Panc1 (cell line): ENCODE data around the gene MEX3C. TPM values are rescaled to one million over a fixed set of nuclear protein-coding genes. Genes with fewer than 3 reads are reported as not detected.

Experiments
- ATAC-seq: fragments of 200-7000 bp; cut with Tn5 transposase; 2 replicates; pipeline ENCODE4 v1.9.1; 2020; ENCODE audit warnings: mild to moderate bottlenecking, moderate library complexity
- BruUV-seq: library from RNA; stranded (reverse); fragments of 400-500 nt; replicated peaks from 2 replicates; lab custom pipeline; 2021; lab: Mats Ljungman, UMichigan
- CTCF ChIA-PET: fragments of 300-600 bp; sonication (Branson Sonifier 250); formaldehyde crosslinking; loops from one replicate; lab custom pipeline; 2022; ENCODE audit warnings: antibody characterized with exemption; lab: Charles Lee
- POLR2A ChIA-PET: fragments of 300-600 bp; sonication (Branson Sonifier 250); formaldehyde crosslinking; loops from one replicate; lab custom pipeline; 2022; ENCODE audit warnings: antibody characterized with exemption; lab: Charles Lee
- DNase-seq: peaks from one replicate; pipeline ENCODE4 v3.0.0-alpha.2; 2010; ENCODE audit warnings: low read depth, low spot score
- H3K27ac ChIP-seq: 2 replicates; pipeline ENCODE4 v1.5.1; 2011; ENCODE audit warnings: mild to moderate bottlenecking, low read length, inconsistent platforms
- H3K27me3 ChIP-seq: fragments of 200-500 bp; sonication (Bioruptor generic); 2 replicates; pipeline ENCODE4 v1.6.0; 2014; ENCODE audit warnings: low read length, inconsistent platforms; ENCODE audit not compliant: control insufficient read depth, insufficient read depth
- H3K36me3 ChIP-seq: fragments of 200-500 bp; sonication (Bioruptor generic); 2 replicates; pipeline ENCODE4 v1.5.1; 2014; ENCODE audit warnings: inconsistent platforms, mild to moderate bottlenecking, low read length, moderate library complexity; ENCODE audit not compliant: control insufficient read depth, insufficient read depth
- H3K4me1 ChIP-seq: 2 replicates; pipeline ENCODE4 v1.5.1; 2011; ENCODE audit warnings: inconsistent platforms, mild to moderate bottlenecking, low read length, moderate library complexity; ENCODE audit not compliant: control insufficient read depth, insufficient read depth
- H3K4me3 ChIP-seq, 2 experiments: 2 replicates each; pipeline ENCODE4 v1.5.1; 2011 to 2012; ENCODE audit warnings: low read depth in 2 of 2, low read length in 2 of 2, mild to moderate bottlenecking in 2 of 2, inconsistent platforms in 1 of 2, moderate library complexity in 1 of 2
- H3K9me3 ChIP-seq: fragments of 200-500 bp; sonication (Bioruptor generic); 2 replicates; pipeline ENCODE4 v1.5.1; 2014; ENCODE audit warnings: low read depth, mild to moderate bottlenecking, inconsistent platforms, low read length, moderate library complexity; ENCODE audit not compliant: control insufficient read depth, insufficient read depth
- CTCF ChIP-seq: fragments of 450-650 bp; IDR thresholded peaks from 2 replicates; pipeline ENCODE4 v1.5.1; 2017; ENCODE audit warnings: mild to moderate bottlenecking
- POLR2AphosphoS5 ChIP-seq: IDR thresholded peaks from 2 replicates; pipeline ENCODE4 v1.6.1; 2012; ENCODE audit warnings: mild to moderate bottlenecking, low read depth, low read length, moderate library complexity
- SIN3A ChIP-seq: IDR thresholded peaks from 2 replicates; pipeline ENCODE4 v1.6.1; 2012; ENCODE audit warnings: low read depth, mild to moderate bottlenecking, low read length, moderate library complexity, borderline replicate concordance; ENCODE audit not compliant: insufficient read depth
- TCF7L2 ChIP-seq: IDR thresholded peaks from 2 replicates; pipeline ENCODE4 v1.6.1; 2011; ENCODE audit warnings: mild to moderate bottlenecking, low read depth, low read length, inconsistent platforms
- in situ Hi-C: cut with HindIII; loops from 2 replicates; pipeline ENCODE4 v1.10.0; 2016; ENCODE audit warnings: low sequenced_read_pairs, low pct_unique_long_range_greater_than_20kb
- intact Hi-C: fragments of 100-400 bp; cut with micrococcal nuclease; formaldehyde crosslinking; loops from one replicate; pipeline ENCODE4 v1.10.0; 2022; ENCODE audit not compliant: unreplicated experiment
- total RNA-seq: library from RNA; stranded (reverse); gene quantifications from one replicate; pipeline ENCODE4 v1.2.1, GENCODE V29; 2021; ENCODE audit not compliant: unreplicated experiment
- TF ChIP-seq, protein P1 (sequence below), 2 experiments: IDR thresholded peaks; 2 replicates each; pipeline ENCODE4 v1.6.1; 2011 to 2012; ENCODE audit warnings: low read depth in 2 of 2, control low read depth in 1 of 2, low read length in 1 of 2, mild to moderate bottlenecking in 1 of 2, moderate library complexity in 1 of 2; ENCODE audit not compliant: insufficient read depth in 1 of 2

The MEX3C gene
- total RNA-seq, 1 experiment from 2014 or later, result 29.0 TPM

DNA sequence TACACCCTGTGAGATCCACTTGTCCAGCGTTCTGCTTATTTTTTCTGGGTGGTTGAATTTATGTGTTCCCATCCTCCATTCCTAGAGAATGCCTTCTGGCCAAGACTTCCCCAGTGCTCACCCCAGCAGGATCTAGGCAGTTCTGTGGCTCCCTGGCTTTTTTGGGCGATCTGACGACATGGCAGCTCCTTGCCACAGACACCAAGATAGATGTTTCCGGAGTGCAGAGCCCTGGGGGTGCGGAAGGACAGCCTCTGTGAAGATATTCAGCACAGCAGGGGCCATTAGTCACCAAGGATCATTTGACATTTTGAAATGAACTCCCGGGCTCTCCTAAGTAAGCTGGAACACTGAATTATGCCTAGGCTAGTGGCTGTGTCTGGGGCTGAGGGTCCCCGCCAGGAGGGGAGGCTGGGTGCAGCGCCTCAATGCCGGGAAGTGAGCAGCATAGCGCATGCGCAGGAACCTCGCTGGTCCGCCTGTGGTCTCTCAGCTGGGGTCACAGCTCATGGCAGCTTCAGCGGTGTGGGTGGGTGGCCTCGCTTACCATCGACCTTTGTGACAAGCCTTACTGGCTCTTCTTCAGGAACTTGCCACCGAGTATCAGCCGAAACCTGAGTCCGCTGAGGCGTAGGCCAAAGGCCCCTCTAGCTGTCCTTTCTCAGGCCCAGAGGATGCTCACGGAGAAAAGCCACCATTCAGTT, 60.3 kb downstream of the MEX3C start:
- BruUV-seq, result no TSS peak
- H3K27ac ChIP-seq, result no peak overlapping the region
- no peaks in the 10 kb centered on the region for H3K27me3 ChIP-seq
- ChIA-PET CTCF (no interaction called here), POLR2A (no interaction called here)
- no peak for ATAC-seq
- H3K4me1 ChIP-seq, result no peaks in the 10 kb centered on the region
- H3K9me3 ChIP-seq, result no peaks in the 10 kb centered on the region
- no peak overlapping the region for H3K4me3 ChIP-seq
- no peaks in the 10 kb centered on the region for H3K36me3 ChIP-seq
- TF ChIP-seq, protein P1, sequence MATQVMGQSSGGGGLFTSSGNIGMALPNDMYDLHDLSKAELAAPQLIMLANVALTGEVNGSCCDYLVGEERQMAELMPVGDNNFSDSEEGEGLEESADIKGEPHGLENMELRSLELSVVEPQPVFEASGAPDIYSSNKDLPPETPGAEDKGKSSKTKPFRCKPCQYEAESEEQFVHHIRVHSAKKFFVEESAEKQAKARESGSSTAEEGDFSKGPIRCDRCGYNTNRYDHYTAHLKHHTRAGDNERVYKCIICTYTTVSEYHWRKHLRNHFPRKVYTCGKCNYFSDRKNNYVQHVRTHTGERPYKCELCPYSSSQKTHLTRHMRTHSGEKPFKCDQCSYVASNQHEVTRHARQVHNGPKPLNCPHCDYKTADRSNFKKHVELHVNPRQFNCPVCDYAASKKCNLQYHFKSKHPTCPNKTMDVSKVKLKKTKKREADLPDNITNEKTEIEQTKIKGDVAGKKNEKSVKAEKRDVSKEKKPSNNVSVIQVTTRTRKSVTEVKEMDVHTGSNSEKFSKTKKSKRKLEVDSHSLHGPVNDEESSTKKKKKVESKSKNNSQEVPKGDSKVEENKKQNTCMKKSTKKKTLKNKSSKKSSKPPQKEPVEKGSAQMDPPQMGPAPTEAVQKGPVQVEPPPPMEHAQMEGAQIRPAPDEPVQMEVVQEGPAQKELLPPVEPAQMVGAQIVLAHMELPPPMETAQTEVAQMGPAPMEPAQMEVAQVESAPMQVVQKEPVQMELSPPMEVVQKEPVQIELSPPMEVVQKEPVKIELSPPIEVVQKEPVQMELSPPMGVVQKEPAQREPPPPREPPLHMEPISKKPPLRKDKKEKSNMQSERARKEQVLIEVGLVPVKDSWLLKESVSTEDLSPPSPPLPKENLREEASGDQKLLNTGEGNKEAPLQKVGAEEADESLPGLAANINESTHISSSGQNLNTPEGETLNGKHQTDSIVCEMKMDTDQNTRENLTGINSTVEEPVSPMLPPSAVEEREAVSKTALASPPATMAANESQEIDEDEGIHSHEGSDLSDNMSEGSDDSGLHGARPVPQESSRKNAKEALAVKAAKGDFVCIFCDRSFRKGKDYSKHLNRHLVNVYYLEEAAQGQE (IDR thresholded peaks at IDR 0.05; ENCODE audit: insufficient read depth in 1 of 2, low read depth in 2 of 2, low read length in 1 of 2), result no peak
- TF ChIP-seq TCF7L2 (no peak), POLR2AphosphoS5 (no peak), CTCF (no peak), SIN3A (no peak)
- in situ Hi-C loops (no loop called here), intact Hi-C loops (no loop called here)
- DNase-seq, result no peak

DNA sequence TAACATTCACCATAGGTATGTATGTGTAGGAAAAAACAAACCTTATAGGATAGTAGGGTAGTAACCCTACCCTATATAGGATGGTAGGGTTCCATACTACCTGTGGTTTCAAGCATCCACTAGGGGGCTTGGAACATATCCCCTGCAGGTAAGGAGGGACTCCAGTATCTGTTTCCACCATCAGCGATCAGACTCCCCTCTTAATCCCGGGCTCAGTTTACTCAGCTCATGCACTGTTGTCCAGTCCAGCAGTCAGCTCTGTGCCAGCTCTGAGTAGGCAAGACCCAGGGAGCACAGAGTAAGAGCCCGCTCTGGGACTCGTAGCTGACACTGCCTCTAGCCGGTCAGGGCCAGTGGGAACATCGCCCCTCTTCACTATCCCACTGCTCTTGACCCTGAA, 61.7 kb downstream of the MEX3C start:
- Histone ChIP-seq H3K4me1 (no peaks in the 10 kb centered on the region), H3K27ac (no peak overlapping the region), H3K27me3 (no peaks in the 10 kb centered on the region), H3K4me3 (no peak overlapping the region), H3K36me3 (no peaks in the 10 kb centered on the region), H3K9me3 (no peaks in the 10 kb centered on the region)
- TF ChIP-seq CTCF (peak; percentile 41), POLR2AphosphoS5 (no peak)
- POLR2A ChIA-PET, result no interaction called here
- in situ Hi-C loops, result no loop called here
- BruUV-seq, result no TSS peak
- DNase-seq, result no peak
- intact Hi-C loops, result no loop called here
- ATAC-seq, result peak; percentile 65
- CTCF ChIA-PET, result no interaction called here
